DMS114 treated with DMSO at 0.1 percent for 48 hours (cell line): ENCODE measurements around the gene FHAD1.

Source experiments
- DNase-seq: peaks from one replicate; lab custom pipeline; 2025; ENCODE audit not compliant: unreplicated experiment; lab: John Stamatoyannopoulos, UW

FHAD1 gene

GRCh38 chr1:15218287-15219279, 28.4 kb upstream of the FHAD1 start:
- DNase-seq: no peak

- no peak for DNase-seq
Measured at GRCh38 chr1:15219280-15220023, 27.6 kb upstream of the FHAD1 start.

GRCh38 chr1:15220024-15220392, 27.0 kb upstream of the FHAD1 start:
- no peak for DNase-seq

GRCh38 chr1:15220825-15221431, 26.1 kb upstream of the FHAD1 start:
- no peak for DNase-seq

GRCh38 chr1:15222653-15223303, 24.2 kb upstream of the FHAD1 start:
- DNase-seq: no peak

GRCh38 chr1:15224259-15224869, 22.7 kb upstream of the FHAD1 start:
- no peak for DNase-seq

- DNase-seq: no peak
Measured at GRCh38 chr1:15224974-15225373, 22.0 kb upstream of the FHAD1 start.

- DNase-seq: no peak
Measured at GRCh38 chr1:15225461-15225860, 21.6 kb upstream of the FHAD1 start.

- DNase-seq: no peak
Measured at GRCh38 chr1:15226388-15227255, 20.4 kb upstream of the FHAD1 start.

- DNase-seq: no peak
Measured at GRCh38 chr1:15229707-15230131, 17.3 kb upstream of the FHAD1 start.

GRCh38 chr1:15231714-15232201, 15.3 kb upstream of the FHAD1 start:
- no peak for DNase-seq

GRCh38 chr1:15233689-15234088, 13.3 kb upstream of the FHAD1 start:
- DNase-seq: no peak

GRCh38 chr1:15236321-15236721, 10.7 kb upstream of the FHAD1 start:
- DNase-seq: no peak

GRCh38 chr1:15236746-15237145, 10.3 kb upstream of the FHAD1 start:
- DNase-seq: no peak

- no peak for DNase-seq
Measured at GRCh38 chr1:15238789-15239188, 8.2 kb upstream of the FHAD1 start.

GRCh38 chr1:15242766-15243165, 4.3 kb upstream of the FHAD1 start:
- DNase-seq: no peak

- no peak for DNase-seq
Measured at GRCh38 chr1:15243275-15244043, 3.6 kb upstream of the FHAD1 start.

GRCh38 chr1:15244813-15245212, 2.2 kb upstream of the FHAD1 start:
- no peak for DNase-seq
